Measurements from ENCODE around the gene PWWP3B.

GRCh38 chrX:106159861-106160282 is 8.2 kb upstream of the PWWP3B start:
- TF ChIP-seq GATA2 (IDR thresholded peaks at IDR 0.05; ENCODE audit: low read depth, low read length): no peak
- TF ChIP-seq GATA3 (IDR thresholded peaks at IDR 0.05; ENCODE audit: low read depth, low read length): no peak

All from SH-SY5Y (cell line).